GM12873 (cell line): ENCODE results near the gene TAS1R1.
A peak's percentile ranks its signal among the peaks of the same experiment; 100 is the strongest.

ENCODE experiments used
- CTCF ChIP-seq: IDR thresholded peaks from 2 replicates; pipeline ENCODE4 v1.5.1; 2012; ENCODE audit warnings: low read depth, mild to moderate bottlenecking, moderate library complexity, low read length, control low read depth; ENCODE audit not compliant: insufficient read depth; ENCODE audit errors: missing control alignments

Gene TAS1R1

GRCh38 chr1:6581561-6582305, 26.6 kb downstream of the TAS1R1 start:
- no peak for TF ChIP-seq CTCF

GRCh38 chr1:6582370-6582769, 27.3 kb downstream of the TAS1R1 start:
- TF ChIP-seq CTCF: no peak

GRCh38 chr1:6584126-6585080, 29.3 kb downstream of the TAS1R1 start:
- peak; percentile 18 for TF ChIP-seq CTCF

GRCh38 chr1:6585081-6585722, 30.1 kb downstream of the TAS1R1 start:
- TF ChIP-seq CTCF: no peak

GRCh38 chr1:6585841-6586240, 30.7 kb downstream of the TAS1R1 start:
- no peak for TF ChIP-seq CTCF

- no peak for TF ChIP-seq CTCF
Measured at GRCh38 chr1:6586404-6586816, 31.3 kb downstream of the TAS1R1 start.
